HG03045 (cell line): ENCODE data around the gene RASEF.

Source experiments
- ATAC-seq: cut with Tn5 transposase; IDR thresholded peaks from one replicate; pipeline ENCODE4 v1.9.1; 2021; ENCODE audit warnings: mild to moderate bottlenecking, moderate library complexity; ENCODE audit not compliant: unreplicated experiment

RASEF gene

DNA sequence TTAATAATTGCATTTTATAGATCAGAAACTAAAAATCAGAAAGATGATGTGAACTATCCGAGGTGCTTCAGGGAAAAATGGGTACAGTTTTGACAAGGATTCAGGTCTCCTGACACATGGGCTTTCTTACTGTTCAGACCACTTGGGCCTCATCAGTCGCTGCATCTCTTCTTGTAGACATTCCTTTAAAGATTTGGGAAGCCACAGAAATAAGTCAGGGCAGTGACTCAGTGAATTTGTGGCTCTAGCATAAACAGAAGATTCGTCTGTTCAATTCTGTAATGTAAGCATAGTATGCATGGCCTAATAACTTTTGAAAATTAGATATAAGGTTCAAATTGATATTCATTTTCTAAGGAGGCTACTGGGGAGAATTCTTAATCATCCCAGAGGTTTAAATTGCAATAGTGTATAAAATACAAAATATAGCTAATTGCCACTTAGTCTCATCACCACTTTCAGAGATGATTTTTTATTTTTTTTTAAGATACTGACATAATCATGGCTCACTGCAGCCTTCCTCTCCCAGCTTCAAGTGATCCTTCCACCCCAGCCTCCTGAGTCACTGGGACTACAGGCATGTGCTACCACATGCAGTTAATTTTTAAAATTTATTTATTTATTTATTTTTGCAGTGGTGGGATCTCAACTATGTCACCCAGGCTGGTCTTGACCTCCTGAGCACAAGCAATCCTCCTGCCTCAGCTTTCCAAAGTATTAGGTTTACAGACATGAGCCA, 48.9 kb downstream of the RASEF start:
- no peak for ATAC-seq

DNA sequence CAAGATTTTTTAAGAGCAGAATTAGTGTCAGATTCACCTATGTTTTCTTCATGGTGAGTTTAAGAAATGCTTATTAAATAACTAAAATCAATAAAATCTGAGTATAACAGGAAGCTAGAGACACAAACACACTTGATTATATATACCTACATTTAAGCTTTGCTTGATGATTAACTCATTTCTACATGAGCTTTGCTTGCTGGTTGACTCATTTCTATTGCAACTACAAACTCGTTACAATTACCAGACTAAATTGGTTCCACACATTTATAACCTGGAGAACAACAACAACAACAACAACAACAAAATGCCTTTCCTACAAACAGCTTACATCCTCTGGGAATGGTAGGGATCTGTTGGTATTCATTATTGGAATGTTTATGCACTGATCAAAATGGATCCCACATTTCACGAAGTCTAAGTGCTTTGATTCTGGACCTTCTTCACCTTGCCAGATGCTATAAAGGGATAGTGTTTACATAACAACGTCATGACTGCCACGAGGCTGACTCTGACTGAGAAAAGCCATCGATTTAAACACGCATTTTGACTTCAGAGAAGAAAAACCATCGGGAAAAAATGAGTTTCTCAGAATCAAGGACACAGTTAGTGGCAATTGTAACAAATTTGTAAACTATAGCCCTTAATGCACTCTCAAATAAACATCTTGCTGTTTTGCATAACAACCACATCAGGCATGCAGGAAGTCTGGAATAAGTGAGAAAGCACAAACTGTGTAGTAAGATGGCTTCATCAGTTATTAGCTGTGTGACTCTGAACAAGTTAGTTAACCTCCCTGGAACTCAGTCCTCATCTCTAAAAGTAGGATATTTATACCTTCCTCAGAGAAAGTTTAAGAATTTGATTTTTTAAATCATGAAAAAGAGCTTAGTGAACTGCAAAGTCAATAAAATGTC, 49.8 kb downstream of the RASEF start:
- ATAC-seq: no peak

DNA sequence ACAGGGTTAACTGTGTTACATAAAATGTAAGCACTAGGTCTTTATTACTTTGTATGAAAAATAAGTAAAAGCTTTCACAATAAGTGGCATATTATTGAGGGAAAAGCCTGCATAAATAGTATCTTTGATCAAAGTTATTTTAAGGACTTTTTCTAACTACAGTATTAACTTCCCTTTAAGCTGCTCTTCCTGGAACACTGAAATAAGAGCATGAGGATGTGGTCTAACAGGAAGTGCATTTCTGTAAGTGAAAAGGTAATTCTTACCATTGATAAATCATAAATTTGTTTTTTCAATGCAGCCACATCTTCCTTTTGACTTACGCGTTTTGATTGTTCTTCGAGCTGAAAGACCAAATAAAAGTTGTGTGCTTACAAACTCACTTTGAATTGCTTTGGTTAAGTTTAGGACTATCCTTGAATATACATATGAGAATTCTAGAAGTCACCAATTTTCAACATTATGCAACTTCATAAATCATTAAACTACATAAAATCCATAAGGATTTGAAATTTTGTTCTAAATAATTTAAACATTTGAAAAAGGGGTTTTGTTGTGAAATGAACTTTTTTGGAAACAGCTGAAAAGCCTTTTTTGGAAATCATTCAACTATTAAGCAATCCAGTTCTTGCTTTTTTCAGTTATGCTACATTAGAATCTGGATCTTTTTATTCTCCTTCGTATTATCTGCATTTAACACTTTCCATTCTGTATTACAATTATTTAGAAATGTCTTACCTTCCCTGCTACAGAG, 50.6 kb downstream of the RASEF start:
- no peak for ATAC-seq

DNA sequence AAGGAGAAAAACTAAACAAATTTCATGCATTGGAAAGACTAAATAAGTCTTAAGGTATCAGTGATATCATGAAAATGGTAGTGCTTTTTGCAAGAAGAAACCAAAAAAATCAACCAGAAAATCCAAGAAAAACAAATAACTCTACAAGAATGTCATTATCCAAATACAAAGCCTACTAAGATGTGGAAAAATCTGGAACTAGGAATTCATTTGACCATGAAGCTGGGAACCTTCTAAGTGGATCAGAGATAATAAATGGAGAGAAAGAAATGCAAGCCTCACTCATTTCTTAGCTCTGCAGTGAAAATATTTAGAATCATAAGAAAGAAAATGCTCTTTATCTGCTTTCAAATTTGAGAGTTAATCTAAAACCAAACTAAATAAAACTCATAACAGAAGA, 51.3 kb downstream of the RASEF start:
- no peak for ATAC-seq

DNA sequence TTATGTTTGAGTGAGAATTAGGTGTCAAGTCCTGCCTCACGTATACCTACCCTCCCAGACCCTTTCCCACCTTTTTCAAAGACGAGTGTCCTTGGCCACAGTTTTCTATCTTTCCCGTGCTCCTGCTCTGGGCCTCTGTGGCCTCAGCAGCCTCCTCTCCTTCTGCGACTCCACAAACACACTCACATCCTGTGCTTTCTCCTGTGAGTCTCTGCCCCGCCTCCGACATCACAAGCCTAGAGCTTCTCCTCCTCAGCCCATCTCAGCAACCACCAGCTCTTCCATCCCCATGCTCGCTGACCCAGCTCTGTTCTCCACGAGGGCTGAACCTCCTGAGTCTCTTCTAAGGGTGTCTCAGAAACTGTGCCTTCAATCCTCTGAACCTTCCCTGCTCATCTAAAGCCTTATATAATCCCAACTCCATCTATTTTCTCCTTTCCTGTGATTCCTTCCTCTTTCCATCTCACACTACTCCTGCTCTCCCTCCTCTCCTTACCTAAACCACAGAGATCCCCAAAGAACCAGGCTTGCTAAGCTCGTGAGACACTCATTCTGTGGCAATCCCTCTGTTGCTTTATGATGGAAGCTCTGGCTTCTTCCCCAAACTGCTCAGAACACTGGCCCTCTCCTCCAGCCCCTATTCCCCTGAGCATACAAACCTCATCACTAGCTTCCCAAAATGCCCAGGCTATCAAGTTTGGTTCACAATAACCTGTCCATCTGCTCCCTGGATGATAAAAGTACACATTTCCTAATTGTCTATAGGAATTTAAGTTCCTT, 55.2 kb downstream of the RASEF start:
- no peak for ATAC-seq

DNA sequence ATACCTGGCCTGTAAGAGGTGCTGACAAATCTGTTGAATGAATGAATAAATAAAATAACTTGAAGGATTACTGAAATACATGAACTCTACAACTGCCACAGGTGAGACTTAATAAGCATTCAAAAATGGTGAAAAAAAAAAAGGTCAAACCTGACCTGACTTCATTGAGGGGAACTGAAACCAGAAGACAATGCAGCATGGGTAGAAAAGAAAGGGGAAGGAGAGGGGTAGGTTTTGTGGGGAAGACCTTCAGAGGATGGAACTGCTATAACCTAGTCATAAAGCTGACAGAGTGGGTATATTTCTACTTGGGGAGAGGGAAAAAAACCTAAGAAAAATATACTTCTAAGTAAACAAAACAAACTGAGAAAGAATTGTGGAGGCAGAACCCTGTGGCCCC, 56.6 kb downstream of the RASEF start:
- ATAC-seq: no peak

DNA sequence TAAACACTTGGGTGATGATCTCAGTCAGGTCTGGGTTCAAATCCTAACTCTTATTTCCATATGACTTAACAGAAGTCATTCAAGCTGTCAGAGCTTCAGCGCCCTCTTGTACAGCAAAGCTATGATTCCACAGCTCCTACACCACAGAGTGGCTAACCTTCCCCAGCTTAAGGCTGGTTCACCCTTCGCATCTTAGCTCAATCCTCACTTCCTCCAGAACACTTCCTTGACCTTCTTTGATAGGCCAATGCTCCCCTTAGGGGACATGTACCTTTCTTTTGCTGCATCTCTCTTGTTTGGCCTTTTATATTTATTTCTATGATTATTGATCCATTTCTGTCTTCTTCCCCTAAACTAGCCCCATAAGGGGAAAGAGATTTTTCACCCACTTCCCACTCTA, 57.0 kb downstream of the RASEF start:
- no peak for ATAC-seq

DNA sequence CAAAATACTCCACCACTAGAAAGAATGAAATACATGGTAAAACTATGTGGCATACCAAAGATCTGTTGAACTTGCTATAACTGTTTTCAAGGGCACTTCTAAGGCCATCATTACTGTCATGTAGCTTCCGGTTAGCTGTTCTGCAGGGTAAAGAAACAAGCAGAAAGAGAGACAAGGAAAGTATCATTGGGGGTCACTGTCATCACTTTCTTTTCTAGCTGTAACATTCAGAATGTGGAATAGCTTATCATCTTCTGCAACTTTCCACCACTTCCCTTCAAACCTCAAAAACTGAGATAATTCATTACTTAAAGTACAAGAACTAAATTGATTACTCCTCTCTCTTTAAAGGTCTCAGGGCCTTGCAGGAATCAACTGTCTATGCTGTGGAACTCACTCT, 57.6 kb downstream of the RASEF start:
- no peak for ATAC-seq

DNA sequence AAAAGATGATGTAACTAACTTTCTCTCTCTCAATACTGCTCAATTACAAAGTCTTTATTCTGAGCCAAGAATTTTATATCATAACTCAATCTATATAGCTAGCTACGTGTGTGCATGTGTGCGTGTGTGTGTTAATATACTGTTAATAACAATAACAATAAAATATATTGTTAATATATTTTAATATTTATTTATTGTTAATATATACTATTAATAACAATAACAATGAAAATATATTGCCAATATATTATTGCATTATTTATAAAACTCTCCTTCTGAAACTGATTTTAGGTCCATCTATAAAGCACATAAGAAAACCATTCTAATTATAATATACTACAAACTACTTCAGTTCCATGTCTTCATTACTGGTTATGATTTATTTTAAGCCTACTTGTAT, 60.6 kb downstream of the RASEF start:
- ATAC-seq: no peak

DNA sequence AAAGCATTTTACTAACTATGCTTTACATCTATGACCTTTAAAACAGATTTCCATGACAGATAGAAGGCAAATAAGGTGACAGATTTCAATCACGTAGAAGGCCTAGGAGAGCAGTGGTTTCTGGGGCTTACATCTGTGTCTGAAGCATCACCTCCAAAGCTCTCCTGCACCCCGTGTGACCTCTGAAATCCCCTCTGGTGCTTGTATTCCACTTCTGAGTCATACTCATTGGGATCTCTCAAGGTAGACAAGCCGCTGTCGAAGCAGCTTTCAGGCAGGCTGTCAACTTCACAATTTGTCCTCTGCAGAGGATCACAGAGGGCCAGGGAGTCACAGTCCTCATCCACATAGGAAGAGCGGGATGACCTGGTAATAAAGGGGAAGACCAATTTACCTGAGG, 62.2 kb downstream of the RASEF start:
- ATAC-seq: no peak

DNA sequence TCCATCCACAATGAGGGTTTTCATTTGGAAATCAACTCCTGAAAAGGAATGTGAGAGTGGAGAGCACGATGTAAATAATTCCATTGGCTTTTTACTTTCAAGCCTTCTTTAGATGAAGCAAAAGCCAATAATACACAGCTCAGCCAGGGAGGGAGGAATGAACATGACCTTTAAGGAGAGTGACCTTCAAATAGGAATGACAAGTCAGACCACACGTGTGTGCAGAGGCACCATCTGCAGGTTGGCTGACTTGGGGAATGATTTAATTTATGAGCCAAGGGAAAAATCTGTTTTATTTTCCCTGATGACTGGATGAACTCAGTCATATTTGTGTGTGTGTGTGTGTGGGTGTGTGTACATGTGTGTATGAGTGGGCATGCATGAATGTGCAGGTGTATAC, 64.5 kb downstream of the RASEF start:
- ATAC-seq: no peak

DNA sequence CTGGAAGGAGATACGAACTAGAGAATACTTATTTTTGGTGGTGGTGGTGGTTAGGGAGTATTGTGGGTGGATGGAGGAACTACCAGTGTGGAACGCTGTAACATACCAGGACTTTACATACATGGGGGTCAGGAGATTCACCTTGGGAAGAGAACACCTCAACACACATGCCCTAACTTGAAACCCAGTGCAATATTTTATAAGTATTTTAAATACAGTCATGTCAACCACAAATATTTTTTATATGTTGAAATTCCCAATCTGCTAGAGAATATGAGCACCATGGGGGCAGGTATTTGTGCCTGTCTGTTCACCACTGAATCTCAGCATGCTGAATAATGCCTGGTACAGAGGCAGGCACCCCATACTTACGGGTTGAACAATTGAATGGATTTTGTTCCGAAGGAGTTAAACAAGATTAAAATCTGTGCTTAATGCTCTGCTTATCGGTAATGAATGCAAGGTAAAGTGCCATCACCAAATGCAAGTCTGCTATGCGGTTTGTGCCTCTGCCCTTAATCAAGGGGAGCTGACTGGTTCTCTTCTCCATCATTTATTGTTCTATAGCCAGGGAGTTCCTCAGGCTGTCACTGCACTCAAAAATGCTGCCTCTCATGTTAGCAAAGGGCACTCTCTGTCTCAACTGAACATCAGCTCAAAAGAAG, 65.3 kb downstream of the RASEF start:
- no peak for ATAC-seq

DNA sequence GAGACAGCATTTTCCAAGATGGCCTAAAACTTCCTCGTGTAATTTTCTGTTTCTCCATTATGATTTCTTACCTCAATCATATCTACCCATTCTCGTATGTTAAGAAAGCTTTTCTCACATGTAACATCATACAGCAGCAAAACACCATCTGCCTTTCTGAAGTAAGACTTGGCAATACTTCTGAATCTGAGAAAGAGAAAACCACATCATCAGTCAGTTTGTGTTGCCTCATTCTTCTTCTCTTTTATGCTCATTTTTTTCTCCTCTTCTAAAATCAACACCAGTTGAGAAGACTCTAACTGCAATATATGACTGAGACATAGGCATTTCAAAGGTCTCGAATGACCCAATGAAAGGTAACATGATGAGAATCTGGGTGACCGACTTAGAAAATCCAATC, 66.0 kb downstream of the RASEF start:
- no peak for ATAC-seq

DNA sequence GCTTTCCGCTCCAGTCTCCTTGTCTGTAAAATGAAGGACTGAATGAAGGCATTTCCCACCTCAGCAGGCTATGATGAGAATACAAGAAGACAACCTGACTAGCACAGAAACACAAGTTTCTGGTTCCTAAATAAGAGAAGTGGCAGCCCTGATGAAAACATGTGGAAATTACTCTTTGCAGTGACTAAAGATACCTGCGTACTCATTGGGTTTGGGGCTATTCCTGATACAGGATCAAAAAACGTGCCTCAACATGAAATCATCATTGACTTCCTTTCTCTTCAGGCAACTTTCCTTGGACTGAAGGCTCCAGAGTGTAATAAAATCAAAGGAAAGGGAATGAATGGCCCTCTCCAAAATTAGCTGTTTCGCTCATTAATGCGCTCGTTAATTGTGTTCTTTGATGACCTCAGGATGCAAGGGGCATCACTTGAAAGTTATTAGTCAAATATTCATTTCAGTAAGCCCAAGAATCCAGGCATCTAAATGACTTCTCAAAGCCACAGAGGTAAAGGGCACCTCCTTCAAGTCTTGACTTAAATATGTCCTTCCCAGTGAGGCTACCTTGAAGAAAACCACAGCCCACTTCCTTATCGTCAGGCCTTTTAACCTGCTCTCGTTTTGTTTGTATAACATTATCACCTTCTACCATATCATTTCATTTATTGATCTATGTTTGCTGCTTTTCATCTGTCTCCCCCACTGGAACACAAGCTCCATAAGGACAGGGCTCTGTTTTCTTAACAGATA, 68.9 kb downstream of the RASEF start:
- ATAC-seq: no peak

DNA sequence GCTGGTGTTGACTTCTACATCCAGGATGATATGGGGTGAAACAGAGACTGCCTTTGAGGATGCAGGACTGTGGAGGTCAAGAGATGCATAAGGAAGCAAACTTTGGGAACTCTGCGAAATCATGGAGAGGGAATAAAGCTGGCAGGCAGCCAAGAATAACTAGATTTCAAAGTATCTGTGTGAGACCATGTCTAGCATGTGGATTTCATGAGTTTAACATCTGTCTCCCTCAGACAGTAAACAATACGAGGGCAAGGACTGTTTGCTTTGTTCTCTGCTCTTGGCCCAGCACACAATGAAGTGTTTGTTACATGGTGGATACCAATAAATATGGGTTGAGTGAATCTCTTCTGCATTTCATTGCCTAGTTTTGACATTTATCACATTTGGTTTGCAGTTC, 71.3 kb downstream of the RASEF start:
- no peak for ATAC-seq

DNA sequence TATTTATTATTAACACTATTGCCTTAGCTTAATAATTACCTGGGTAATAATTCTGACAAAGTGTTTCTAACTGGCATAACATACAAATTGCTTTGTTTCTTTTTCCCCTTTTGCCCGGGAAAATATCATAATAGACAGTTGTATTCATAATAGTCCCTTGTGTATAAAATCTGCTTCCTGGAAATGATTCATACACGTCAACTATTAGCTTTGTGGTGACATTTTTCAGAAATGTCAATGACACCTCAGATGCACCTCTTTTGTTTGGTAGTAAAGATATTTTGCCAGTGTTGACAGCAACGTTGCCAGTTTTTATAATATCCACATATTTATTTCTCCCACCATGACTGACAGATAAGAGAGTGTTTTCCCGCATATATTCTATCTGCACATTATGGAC, 73.0 kb downstream of the RASEF start:
- ATAC-seq: no peak

DNA sequence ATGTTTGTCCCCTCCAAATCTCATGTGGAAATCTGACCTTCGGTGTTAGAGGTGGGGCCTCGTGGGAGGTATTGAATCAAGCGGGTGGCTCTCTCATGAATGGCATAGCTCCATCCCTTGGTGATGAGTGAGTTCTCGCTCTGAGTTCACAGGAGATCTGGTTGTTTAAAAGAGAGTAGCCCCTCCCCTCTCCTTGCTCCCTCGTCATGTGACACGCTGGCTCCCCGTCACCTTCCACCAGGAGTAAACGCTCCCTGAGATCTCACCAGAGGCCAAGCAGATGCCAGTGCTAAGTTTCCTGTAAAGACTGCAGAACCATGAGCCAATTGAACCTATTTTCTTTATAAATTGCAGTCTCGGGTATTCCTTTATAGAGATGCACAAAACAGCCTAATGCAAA, 74.5 kb downstream of the RASEF start:
- ATAC-seq: no peak

DNA sequence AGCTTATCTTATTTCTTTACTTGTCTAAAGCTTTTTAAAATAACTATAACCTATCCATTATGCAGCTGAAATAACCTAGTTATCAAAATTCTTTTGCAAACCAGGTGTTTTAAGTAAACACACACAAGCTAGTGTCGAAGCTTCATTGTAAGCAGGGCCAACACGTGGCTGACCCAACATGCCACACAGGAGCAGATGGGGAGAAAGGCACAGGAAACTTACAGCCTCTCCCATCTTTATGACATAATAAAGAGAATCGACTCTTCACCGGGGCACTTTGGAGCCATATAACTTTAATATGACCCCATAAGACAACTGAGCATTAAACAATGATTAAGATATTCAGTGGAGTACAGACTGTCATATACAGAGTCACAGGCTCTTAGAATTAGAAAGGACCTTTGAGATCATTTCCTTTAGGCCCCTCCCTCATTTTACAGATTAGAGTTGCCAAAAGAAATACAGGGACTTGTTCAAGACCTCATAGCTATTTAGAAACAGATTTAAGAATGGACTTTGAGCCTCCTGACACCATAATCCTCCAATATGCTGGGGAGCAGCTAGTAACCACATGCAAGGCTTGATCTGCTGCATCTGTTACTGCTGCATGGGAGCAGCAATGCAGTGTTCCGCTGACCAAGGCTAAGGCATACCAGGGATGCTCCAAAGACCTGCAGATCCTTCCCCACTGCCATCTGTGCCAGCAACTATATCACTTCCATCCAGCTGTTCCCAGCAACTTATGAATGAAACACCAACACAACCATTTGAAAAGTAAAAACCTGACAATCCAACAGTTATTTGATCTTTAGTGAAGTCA, 75.4 kb downstream of the RASEF start:
- ATAC-seq: no peak

DNA sequence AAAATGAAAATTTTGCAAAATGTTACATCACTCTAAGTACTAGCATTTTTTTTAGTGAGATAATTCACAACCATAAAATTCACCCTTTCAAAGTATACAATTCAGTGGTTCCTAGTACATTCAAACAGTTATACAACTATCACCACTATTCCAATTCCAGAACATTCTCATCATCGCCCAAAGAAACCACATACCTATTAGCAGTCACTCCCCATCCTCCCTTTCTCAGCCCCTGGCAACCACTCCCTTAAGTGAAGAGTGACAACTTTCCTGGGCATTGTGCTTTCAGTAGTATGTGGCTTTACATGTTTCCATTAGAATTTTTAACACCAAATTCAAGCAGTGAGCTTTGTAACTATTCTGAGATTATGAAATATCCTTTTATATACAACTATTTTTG, 81.4 kb downstream of the RASEF start:
- no peak for ATAC-seq
